ENCODE measurements around the gene ENTPD8.
"Not testable (repeated sequence)": the region's sequence is repeated elsewhere in the genome, so short reads cannot be mapped to it uniquely, and the experiment has no call there.

Gene ENTPD8

GRCh38 chr9:137476856-137477255, 35.7 kb upstream of the ENTPD8 start:
- no peak for DNase-seq

GRCh38 chr9:137475666-137476065, 34.5 kb upstream of the ENTPD8 start:
- no peak for DNase-seq

GRCh38 chr9:137474271-137474670, 33.1 kb upstream of the ENTPD8 start:
- DNase-seq: no peak

- DNase-seq: no peak
Measured at GRCh38 chr9:137470785-137471184, 29.6 kb upstream of the ENTPD8 start.

GRCh38 chr9:137467896-137468295, 26.7 kb upstream of the ENTPD8 start:
- no peak for DNase-seq

- DNase-seq: no peak
Measured at GRCh38 chr9:137467161-137467581, 26.0 kb upstream of the ENTPD8 start.

- not testable (repeated sequence) for DNase-seq
Measured at GRCh38 chr9:137466389-137467085, 25.4 kb upstream of the ENTPD8 start.

GRCh38 chr9:137465720-137466388, 24.7 kb upstream of the ENTPD8 start:
- DNase-seq: no peak

- no peak for DNase-seq
Measured at GRCh38 chr9:137465000-137465719, 24.0 kb upstream of the ENTPD8 start.

- no peak for DNase-seq
Measured at GRCh38 chr9:137464291-137464999, 23.3 kb upstream of the ENTPD8 start.

- no peak for DNase-seq
Measured at GRCh38 chr9:137463931-137464290, 22.8 kb upstream of the ENTPD8 start.

- no peak for DNase-seq
Measured at GRCh38 chr9:137462986-137463930, 22.1 kb upstream of the ENTPD8 start.

- no peak for DNase-seq
Measured at GRCh38 chr9:137462396-137462985, 21.3 kb upstream of the ENTPD8 start.

- DNase-seq: peak; percentile 78
Measured at GRCh38 chr9:137461663-137462395, 20.7 kb upstream of the ENTPD8 start.

GRCh38 chr9:137461316-137461662, 20.1 kb upstream of the ENTPD8 start:
- DNase-seq: no peak

GRCh38 chr9:137460363-137461315, 19.5 kb upstream of the ENTPD8 start:
- no peak for DNase-seq

GRCh38 chr9:137459601-137460362, 18.6 kb upstream of the ENTPD8 start:
- DNase-seq: no peak

- DNase-seq: peak; percentile 97
Measured at GRCh38 chr9:137459152-137459600, 18.0 kb upstream of the ENTPD8 start, which contains the start of gene NSMF. Gene NSMF, minus strand, starts transcription at chr9:137459334. Its CDS starts 232 bp downstream, at chr9:137459102.

All from CD4-positive, alpha-beta T cell treated with Interleukin-17A for 4 hours (primary cell).